ENCODE results near the gene PIGS. TPM values are rescaled to one million over a fixed set of nuclear protein-coding genes. Genes with fewer than 3 reads are reported as not detected.

Gene PIGS
- total and polyA plus RNA-seq, 4 donors = 10.0 to 71.9 (median 57.2) TPM

DNA sequence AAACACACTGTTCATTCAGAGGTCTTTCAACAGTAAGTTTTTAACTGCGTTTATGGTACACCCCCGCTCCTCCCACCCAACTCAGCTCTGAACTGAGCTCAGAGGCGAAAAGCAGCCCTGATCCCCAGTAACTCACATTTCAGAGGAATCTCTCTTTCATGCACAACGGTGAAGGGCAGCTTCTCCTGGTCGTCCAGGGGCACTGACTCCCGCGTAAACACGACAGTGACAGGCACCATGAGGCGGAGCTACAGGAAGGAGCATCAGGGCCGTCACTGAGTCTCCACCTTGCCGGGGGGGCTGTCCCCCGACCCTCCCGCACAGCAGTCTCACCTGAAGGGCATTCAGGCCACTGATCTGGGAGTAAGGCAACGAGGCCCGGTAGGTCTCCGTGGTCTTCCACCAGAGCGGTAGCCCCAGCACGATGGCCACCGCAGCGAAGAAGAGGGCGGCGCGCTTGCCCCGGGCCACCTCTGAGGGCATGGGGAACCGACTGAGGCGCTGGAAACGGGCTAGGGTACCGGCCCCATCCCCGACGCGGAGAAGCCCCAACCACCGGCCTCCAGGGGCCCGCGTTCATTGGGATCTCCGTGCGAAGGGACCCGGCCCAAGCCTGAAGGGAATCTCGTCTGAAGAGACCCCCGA lies 486 bp downstream of the PIGS start:
- WGBS, 2 donors = 1 to 3% methylated on average over 29 to 39 of the region's 39 CpGs
- peak in 2 of 3 donors; percentile 19 to 28 for DNase-seq
- H3K27ac ChIP-seq (ENCODE audit: low read depth in 1 of 2, low read length in 1 of 2) = peak overlapping the region; percentile 75 to 86
- no peaks in the 10 kb centered on the region for H3K27me3 ChIP-seq (ENCODE audit: control insufficient read depth in 3 of 3, insufficient read depth in 3 of 3, low read length in 2 of 3)
- no peaks in the 10 kb centered on the region for H3K9me3 ChIP-seq (ENCODE audit: control insufficient read depth in 4 of 4, insufficient read depth in 3 of 4, low read length in 3 of 4)
- H3K4me3 ChIP-seq = peak overlapping the region; percentile 90
- peak; percentile 9 for ATAC-seq (ENCODE audit: insufficient read depth, low FRiP score)
- peaks cover 0 to 26% (median 0%) of the 10 kb centered on the region in 5 donors for H3K4me1 ChIP-seq (ENCODE audit: control insufficient read depth in 5 of 5, insufficient read depth in 5 of 5, low read length in 5 of 5)
- peak overlapping the region; percentile 76 to 88 for H3K9ac ChIP-seq (ENCODE audit: insufficient read depth in 1 of 2, low read length in 2 of 2)
- peaks cover 0 to 5% (median 2%) of the 10 kb centered on the region in 4 donors for H3K36me3 ChIP-seq (ENCODE audit: control insufficient read depth in 4 of 4, insufficient read depth in 4 of 4, low read length in 4 of 4)
- TF ChIP-seq, protein P1, sequence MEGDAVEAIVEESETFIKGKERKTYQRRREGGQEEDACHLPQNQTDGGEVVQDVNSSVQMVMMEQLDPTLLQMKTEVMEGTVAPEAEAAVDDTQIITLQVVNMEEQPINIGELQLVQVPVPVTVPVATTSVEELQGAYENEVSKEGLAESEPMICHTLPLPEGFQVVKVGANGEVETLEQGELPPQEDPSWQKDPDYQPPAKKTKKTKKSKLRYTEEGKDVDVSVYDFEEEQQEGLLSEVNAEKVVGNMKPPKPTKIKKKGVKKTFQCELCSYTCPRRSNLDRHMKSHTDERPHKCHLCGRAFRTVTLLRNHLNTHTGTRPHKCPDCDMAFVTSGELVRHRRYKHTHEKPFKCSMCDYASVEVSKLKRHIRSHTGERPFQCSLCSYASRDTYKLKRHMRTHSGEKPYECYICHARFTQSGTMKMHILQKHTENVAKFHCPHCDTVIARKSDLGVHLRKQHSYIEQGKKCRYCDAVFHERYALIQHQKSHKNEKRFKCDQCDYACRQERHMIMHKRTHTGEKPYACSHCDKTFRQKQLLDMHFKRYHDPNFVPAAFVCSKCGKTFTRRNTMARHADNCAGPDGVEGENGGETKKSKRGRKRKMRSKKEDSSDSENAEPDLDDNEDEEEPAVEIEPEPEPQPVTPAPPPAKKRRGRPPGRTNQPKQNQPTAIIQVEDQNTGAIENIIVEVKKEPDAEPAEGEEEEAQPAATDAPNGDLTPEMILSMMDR (IDR thresholded peaks at IDR 0.05; ENCODE audit: control extremely low read depth, extremely low read depth) = no peak

DNA sequence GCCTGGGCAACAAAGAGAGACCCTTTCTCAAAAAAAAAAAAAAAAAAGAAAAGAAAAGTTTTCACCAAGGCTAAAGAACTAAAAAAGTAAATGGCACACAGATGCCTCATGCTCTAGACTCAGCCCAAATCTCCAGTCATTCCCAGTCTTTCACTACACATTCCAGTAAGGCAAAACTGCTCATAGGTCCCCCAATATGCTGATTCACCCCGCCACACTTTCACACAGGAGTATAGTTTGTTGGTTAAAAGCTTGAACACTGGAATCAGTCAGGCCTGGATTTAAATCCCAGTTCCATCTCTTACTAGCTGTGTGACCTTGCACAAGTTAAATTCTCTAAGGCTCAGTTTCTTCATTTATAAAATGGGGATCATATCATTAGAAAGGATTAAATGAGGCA lies 1.9 kb downstream of the PIGS start:
- WGBS, 2 donors = 94 to 97% methylated on average over 1 of the region's 1 CpG
- peaks cover 0 to 5% (median 2%) of the 10 kb centered on the region in 4 donors for H3K36me3 ChIP-seq (ENCODE audit: control insufficient read depth in 4 of 4, insufficient read depth in 4 of 4, low read length in 4 of 4)
- H3K4me3 ChIP-seq = no peak overlapping the region
- DNase-seq = no peak
- no peaks in the 10 kb centered on the region for H3K27me3 ChIP-seq (ENCODE audit: control insufficient read depth in 3 of 3, insufficient read depth in 3 of 3, low read length in 2 of 3)
- no peak overlapping the region for H3K27ac ChIP-seq (ENCODE audit: low read depth in 1 of 2, low read length in 1 of 2)
- no peak for ATAC-seq (ENCODE audit: insufficient read depth, low FRiP score)
- TF ChIP-seq, protein P1 (IDR thresholded peaks at IDR 0.05; ENCODE audit: control extremely low read depth, extremely low read depth) = no peak
- H3K4me1 ChIP-seq (ENCODE audit: control insufficient read depth in 5 of 5, insufficient read depth in 5 of 5, low read length in 5 of 5) = peaks cover 0 to 20% (median 0%) of the 10 kb centered on the region in 5 donors
- no peak overlapping the region for H3K9ac ChIP-seq (ENCODE audit: insufficient read depth in 1 of 2, low read length in 2 of 2)
- H3K9me3 ChIP-seq (ENCODE audit: control insufficient read depth in 4 of 4, insufficient read depth in 3 of 4, low read length in 3 of 4) = no peaks in the 10 kb centered on the region

DNA sequence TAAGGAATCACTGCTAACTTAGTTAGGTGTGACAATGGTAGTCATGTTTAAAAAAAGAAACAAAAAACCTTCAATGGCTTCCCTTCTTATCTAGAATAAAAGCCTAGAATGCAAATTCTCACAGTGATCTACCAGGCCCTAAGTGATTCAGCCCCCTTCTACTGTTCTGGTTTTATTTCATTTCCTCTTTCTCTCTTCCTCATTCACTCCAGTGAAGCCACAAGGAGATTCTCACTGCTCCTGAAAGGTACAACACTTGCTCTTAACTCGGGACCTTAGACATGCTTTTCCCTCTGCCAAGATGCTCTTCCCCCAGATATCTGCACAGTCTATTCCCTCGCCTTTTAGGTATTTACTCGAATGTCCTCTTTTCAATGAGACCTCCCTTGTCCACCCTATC lies 3.7 kb downstream of the PIGS start:
- Histone ChIP-seq H3K9ac (ENCODE audit: insufficient read depth in 1 of 2, low read length in 2 of 2) (no peak overlapping the region), H3K4me3 (no peak overlapping the region), H3K36me3 (ENCODE audit: control insufficient read depth in 4 of 4, insufficient read depth in 4 of 4, low read length in 4 of 4) (peaks cover 0 to 7% (median 5%) of the 10 kb centered on the region in 4 donors), H3K27me3 (ENCODE audit: control insufficient read depth in 3 of 3, insufficient read depth in 3 of 3, low read length in 2 of 3) (no peaks in the 10 kb centered on the region), H3K27ac (ENCODE audit: low read depth in 1 of 2, low read length in 1 of 2) (no peak overlapping the region), H3K4me1 (ENCODE audit: control insufficient read depth in 5 of 5, insufficient read depth in 5 of 5, low read length in 5 of 5) (peaks cover 0 to 20% (median 2%) of the 10 kb centered on the region in 5 donors), H3K9me3 (ENCODE audit: control insufficient read depth in 4 of 4, insufficient read depth in 3 of 4, low read length in 3 of 4) (no peaks in the 10 kb centered on the region)
- TF ChIP-seq, protein P1 (IDR thresholded peaks at IDR 0.05; ENCODE audit: control extremely low read depth, extremely low read depth) = no peak
- DNase-seq = no peak
- no peak for ATAC-seq (ENCODE audit: insufficient read depth, low FRiP score)
- 53 to 82% methylated on average over 3 of the region's 3 CpGs for WGBS, 2 donors

All from lung (tissue), 12 donors.